Skin of body (tissue), 2 donors: ENCODE measurements around the gene SLC35F3. TPM values are rescaled to one million over a fixed set of nuclear protein-coding genes. Genes with fewer than 3 reads are reported as not detected.
A peak's percentile ranks its signal among the peaks of the same experiment; 100 is the strongest.
"Not testable (repeated sequence)": the region's sequence is repeated elsewhere in the genome, so short reads cannot be mapped to it uniquely, and the experiment has no call there.

ENCODE experiments used
- DNase-seq: peaks from one replicate; lab custom pipeline; 2025; lab: John Stamatoyannopoulos, UW
- total RNA-seq: library from RNA; depleted of rRNA; stranded (reverse); fragments of >200 nt; gene quantifications from one replicate; pipeline ENCODE4 v1.2.3, GENCODE V29; 2014

The SLC35F3 gene
- total RNA-seq, 1 donor from 2014 or later, result 0.79 TPM

- no peak for DNase-seq
Measured at GRCh38 chr1:234140388-234140787, 235.9 kb downstream of the SLC35F3 start.

GRCh38 chr1:234141006-234141405 is 236.5 kb downstream of the SLC35F3 start:
- no peak for DNase-seq

- no peak for DNase-seq
Measured at GRCh38 chr1:234143681-234144080, 239.2 kb downstream of the SLC35F3 start.

- no peak for DNase-seq
Measured at GRCh38 chr1:234144901-234145300, 240.4 kb downstream of the SLC35F3 start.

GRCh38 chr1:234148350-234148749 is 243.9 kb downstream of the SLC35F3 start:
- no peak for DNase-seq

GRCh38 chr1:234148816-234149215 is 244.3 kb downstream of the SLC35F3 start:
- DNase-seq, result no peak

GRCh38 chr1:234149217-234149616 is 244.7 kb downstream of the SLC35F3 start:
- DNase-seq, result no peak

- no peak for DNase-seq
Measured at GRCh38 chr1:234150892-234151291, 246.4 kb downstream of the SLC35F3 start.

GRCh38 chr1:234152344-234152743 is 247.9 kb downstream of the SLC35F3 start:
- not testable (repeated sequence) for DNase-seq

- DNase-seq, result peak; percentile 9
Measured at GRCh38 chr1:234154320-234155251, 250.1 kb downstream of the SLC35F3 start.

GRCh38 chr1:234162661-234163060 is 258.2 kb downstream of the SLC35F3 start:
- no peak for DNase-seq

GRCh38 chr1:234163267-234163919 is 258.9 kb downstream of the SLC35F3 start:
- no peak for DNase-seq

GRCh38 chr1:234164098-234164709 is 259.7 kb downstream of the SLC35F3 start:
- DNase-seq, result no peak

- DNase-seq, result no peak
Measured at GRCh38 chr1:234168061-234168724, 263.7 kb downstream of the SLC35F3 start.

- DNase-seq, result no peak
Measured at GRCh38 chr1:234169161-234169849, 264.8 kb downstream of the SLC35F3 start.

GRCh38 chr1:234170067-234170466 is 265.6 kb downstream of the SLC35F3 start:
- DNase-seq, result no peak

GRCh38 chr1:234170622-234171021 is 266.1 kb downstream of the SLC35F3 start:
- no peak for DNase-seq

- DNase-seq, result no peak
Measured at GRCh38 chr1:234173968-234174367, 269.5 kb downstream of the SLC35F3 start.

GRCh38 chr1:234175363-234175762 is 270.9 kb downstream of the SLC35F3 start:
- DNase-seq, result no peak

- no peak for DNase-seq
Measured at GRCh38 chr1:234176000-234176399, 271.5 kb downstream of the SLC35F3 start.

- DNase-seq, result not testable (repeated sequence)
Measured at GRCh38 chr1:234176847-234177246, 272.4 kb downstream of the SLC35F3 start.
